HAP-1 (cell line): ENCODE results near the gene RNF215.

Experiments
- DNase-seq, 2 experiments: peaks; one replicate each; pipeline ENCODE4 v3.0.0-alpha.2; 2016 to 2020; ENCODE audit warnings: low spot score in 2 of 2
- H3K27me3 ChIP-seq: fragments of 250-450 bp; sonication (Bioruptor Pico); 2 replicates; pipeline ENCODE4 v1.5.1; 2020; ENCODE audit warnings: low read depth, mild to moderate bottlenecking, moderate library complexity
- H3K36me3 ChIP-seq: fragments of 250-450 bp; sonication (Bioruptor Pico); replicated peaks from 2 replicates; pipeline ENCODE4 v1.5.1; 2020; ENCODE audit warnings: mild to moderate bottlenecking
- H3K4me1 ChIP-seq: fragments of 250-450 bp; sonication (Bioruptor Pico); 2 replicates; pipeline ENCODE4 v1.5.1; 2020; ENCODE audit warnings: mild to moderate bottlenecking
- H3K4me3 ChIP-seq: fragments of 250-450 bp; sonication (Bioruptor Pico); 2 replicates; pipeline ENCODE4 v1.5.1; 2020; ENCODE audit warnings: mild to moderate bottlenecking, moderate library complexity
- H3K9me3 ChIP-seq: fragments of 250-450 bp; sonication (Bioruptor Pico); 2 replicates; pipeline ENCODE4 v1.5.1; 2020; ENCODE audit warnings: mild to moderate bottlenecking, moderate library complexity
- in situ Hi-C: fragments of 300-500 bp; cut with MboI; formaldehyde crosslinking; loops from 3 replicates; pipeline ENCODE4 v1.14.3; 2020; ENCODE audit warnings: low sequenced_read_pairs, inconsistent platforms, mixed read lengths

RNF215 gene

DNA sequence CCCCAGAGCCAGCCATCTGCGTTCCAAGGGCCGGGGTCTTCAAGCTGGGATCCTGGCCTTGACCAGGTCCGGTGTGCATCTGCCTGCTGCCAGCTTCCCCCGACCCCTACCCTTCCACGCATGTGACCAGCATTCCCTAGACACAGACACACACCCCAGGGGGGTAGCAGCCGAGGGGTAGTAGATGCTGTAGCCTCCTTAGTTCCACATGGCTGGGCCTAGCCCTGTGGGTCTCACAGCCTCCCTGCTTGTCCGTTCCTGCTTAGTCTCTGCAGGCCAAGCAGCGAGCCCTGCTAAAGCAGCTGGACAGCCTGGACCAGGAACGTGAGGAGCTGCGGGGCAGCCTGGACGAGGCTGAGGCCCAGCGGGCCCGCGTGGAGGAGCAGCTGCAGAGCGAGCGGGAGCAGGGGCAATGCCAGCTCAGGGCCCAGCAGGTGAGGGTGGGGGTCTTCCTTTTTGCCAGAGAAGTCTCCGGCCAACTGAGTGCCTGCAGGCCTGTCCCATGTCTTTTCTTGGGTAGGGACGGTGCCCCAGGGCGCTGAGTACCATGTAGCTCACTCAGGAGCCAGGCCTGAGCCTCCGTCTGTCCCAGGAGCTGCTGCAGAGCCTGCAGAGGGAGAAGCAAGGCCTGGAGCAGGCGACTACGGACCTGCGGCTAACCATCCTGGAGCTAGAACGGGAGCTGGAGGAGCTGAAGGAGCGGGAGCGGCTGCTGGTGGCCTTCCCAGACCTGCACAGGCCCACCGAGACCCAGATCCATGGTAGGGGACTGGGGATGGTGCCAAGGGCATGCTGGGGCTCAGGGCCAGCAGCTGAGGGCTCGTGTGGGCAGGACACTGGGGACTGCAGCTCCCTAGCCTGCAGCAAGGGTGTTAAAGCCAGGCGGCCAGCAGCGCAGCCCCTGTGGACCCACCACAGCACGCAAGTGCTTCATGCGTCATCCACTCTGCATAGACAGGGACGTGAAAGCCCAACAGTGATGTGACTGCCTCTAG lies 13.6 kb downstream of the RNF215 start:
- in situ Hi-C loops = no loop called here
- Histone ChIP-seq H3K4me3 (no peak overlapping the region), H3K36me3 (peaks cover 10% of the 10 kb centered on the region), H3K9me3 (no peaks in the 10 kb centered on the region), H3K4me1 (no peaks in the 10 kb centered on the region), H3K27me3 (no peaks in the 10 kb centered on the region)
- no peak for DNase-seq

DNA sequence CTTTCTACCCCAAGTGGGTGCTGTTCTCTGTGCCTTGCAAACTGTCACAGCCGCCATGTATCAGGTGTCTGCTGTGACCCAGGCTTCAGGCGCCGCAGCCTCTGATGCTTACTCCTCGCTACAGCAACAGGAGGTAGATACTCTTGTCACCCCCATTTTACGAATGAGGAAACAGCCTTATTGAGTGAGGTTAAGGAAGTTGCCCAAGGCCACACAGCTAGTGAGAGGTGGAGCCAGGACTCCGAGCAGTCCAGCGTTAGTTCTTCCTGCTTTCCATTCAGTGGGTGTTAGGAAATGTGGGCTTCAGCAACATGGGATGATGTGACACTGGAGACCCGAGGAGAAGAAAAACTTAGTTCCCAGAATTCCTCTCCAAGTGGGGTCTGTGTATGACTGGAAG lies 14.3 kb downstream of the RNF215 start:
- H3K36me3 ChIP-seq = peaks cover 10% of the 10 kb centered on the region
- H3K4me3 ChIP-seq = no peak overlapping the region
- in situ Hi-C loops = no loop called here
- H3K9me3 ChIP-seq = no peaks in the 10 kb centered on the region
- no peak for DNase-seq
- H3K4me1 ChIP-seq = no peaks in the 10 kb centered on the region
- H3K27me3 ChIP-seq = no peaks in the 10 kb centered on the region

DNA sequence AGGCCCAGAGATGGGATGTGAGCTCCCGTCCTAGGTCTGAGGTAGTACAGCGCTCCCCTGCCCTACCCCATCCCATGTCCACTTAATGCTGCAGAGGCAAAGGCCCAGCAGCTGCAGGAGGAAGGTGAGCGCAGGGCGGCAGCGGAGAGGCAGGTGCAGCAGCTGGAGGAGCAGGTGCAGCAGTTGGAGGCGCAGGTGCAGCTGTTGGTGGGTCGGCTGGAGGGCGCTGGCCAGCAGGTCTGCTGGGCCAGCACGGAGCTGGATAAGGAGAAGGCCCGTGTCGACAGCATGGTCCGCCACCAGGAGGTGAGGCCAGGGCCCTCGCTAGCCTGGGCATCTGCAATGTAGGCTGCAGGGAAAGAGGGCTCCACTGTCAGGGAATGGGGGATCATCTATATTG lies 15.2 kb downstream of the RNF215 start:
- Histone ChIP-seq H3K36me3 (peaks cover under 1% of the 10 kb centered on the region; the same call in 1 of the 2 replicates), H3K4me3 (no peak overlapping the region), H3K27me3 (no peaks in the 10 kb centered on the region), H3K9me3 (no peaks in the 10 kb centered on the region), H3K4me1 (no peaks in the 10 kb centered on the region)
- DNase-seq = no peak
- in situ Hi-C loops = no loop called here

DNA sequence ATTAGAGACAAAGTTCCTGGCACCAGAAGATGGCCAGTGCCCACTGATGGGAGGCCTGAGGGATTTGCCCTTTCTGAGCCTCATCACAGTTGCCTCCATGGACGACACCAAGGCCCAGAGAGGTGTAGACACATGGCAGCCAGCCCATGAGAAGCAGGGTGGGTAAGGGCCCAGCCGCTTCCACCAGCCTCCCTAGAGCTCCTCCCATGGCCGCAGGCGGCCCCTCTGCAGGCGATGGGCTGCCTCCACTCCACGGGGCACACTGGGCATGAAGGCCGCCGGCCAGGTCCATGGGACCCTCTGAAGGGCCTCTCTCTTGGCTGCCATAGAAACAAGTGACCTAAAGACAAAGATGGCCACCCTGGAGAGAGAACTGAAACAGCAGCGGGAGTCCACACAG lies 15.9 kb downstream of the RNF215 start:
- in situ Hi-C loops = no loop called here
- Histone ChIP-seq H3K4me3 (no peak overlapping the region), H3K4me1 (no peaks in the 10 kb centered on the region), H3K9me3 (no peaks in the 10 kb centered on the region), H3K27me3 (no peaks in the 10 kb centered on the region), H3K36me3 (no peaks in the 10 kb centered on the region)
- no peak for DNase-seq

DNA sequence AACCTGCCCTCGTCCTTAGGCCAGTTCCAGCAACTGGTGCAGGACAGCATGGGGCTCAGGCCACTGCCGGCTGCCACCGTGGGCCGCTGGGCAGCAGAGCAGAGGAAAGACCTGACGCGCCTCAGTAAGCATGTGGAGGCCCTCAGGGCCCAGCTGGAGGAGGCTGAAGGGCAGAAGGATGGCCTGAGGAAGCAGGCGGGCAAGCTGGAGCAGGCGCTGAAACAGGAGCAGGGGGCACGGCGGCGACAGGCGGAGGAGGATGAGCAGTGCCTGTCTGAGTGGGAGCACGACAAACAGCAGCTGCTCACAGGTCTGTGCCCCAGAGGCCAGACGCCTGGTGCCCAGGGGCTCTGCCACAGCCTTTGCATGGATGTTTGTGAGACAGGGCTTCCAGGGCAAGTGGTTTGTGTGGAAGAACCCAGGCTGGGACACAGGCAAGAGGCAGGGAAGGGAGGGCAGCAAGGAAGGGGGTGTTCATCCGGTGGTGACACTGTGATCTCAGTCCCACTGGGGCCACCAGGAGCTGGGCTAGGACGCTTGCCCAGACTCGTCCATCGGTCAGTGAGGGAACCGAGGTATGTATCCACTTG lies 16.5 kb downstream of the RNF215 start:
- no peaks in the 10 kb centered on the region for H3K27me3 ChIP-seq
- H3K36me3 ChIP-seq = no peaks in the 10 kb centered on the region
- H3K4me1 ChIP-seq = no peaks in the 10 kb centered on the region
- no peak for DNase-seq
- no peak overlapping the region for H3K4me3 ChIP-seq
- in situ Hi-C loops = no loop called here
- H3K9me3 ChIP-seq = no peaks in the 10 kb centered on the region

DNA sequence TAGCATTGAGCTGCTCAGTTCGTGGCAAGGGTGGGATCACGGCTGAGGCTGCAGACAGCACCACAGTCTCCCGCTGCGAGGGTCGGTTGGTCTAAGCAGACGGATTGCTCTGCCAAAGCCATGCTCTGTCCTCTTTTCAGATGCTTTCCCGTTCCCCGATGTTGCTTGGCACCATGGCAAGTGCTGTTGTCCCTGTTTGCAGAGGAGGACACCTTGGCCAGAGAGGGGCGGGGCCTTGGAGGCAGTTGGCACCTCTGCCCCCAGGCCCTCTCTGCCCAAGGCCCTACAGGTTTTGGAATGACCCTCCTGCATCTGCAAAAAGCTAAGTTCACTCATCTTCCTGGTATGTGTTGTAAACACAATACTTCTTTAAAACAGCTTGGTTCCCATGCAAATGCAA lies 18.8 kb downstream of the RNF215 start:
- Histone ChIP-seq H3K4me3 (no peak overlapping the region), H3K36me3 (no peaks in the 10 kb centered on the region), H3K27me3 (no peaks in the 10 kb centered on the region), H3K4me1 (no peaks in the 10 kb centered on the region), H3K9me3 (no peaks in the 10 kb centered on the region)
- in situ Hi-C loops = no loop called here
- no peak for DNase-seq

DNA sequence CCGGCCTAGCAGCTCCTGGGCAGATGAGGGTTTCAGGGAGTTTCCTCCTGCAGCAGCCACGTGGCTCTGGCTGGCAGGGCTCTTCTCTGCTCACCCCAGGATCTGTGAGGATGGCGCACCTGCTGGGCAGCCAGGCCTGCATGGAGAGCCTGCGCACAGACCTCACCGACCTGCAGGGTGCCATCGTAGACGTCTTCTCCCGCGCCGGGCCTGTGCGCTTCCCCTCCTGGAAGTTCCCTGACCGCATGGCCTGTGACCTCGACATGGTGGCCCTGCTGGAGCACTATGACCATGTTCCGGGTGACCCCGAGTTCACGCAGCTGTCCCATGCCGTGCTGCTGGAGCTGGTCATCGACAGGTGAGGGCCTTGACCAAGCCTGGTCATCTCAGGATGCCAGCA lies 21.3 kb downstream of the RNF215 start:
- no peak overlapping the region for H3K4me3 ChIP-seq
- in situ Hi-C loops = no loop called here
- DNase-seq = no peak
- H3K9me3 ChIP-seq = no peaks in the 10 kb centered on the region
- H3K36me3 ChIP-seq = no peaks in the 10 kb centered on the region
- no peaks in the 10 kb centered on the region for H3K4me1 ChIP-seq
- no peaks in the 10 kb centered on the region for H3K27me3 ChIP-seq

DNA sequence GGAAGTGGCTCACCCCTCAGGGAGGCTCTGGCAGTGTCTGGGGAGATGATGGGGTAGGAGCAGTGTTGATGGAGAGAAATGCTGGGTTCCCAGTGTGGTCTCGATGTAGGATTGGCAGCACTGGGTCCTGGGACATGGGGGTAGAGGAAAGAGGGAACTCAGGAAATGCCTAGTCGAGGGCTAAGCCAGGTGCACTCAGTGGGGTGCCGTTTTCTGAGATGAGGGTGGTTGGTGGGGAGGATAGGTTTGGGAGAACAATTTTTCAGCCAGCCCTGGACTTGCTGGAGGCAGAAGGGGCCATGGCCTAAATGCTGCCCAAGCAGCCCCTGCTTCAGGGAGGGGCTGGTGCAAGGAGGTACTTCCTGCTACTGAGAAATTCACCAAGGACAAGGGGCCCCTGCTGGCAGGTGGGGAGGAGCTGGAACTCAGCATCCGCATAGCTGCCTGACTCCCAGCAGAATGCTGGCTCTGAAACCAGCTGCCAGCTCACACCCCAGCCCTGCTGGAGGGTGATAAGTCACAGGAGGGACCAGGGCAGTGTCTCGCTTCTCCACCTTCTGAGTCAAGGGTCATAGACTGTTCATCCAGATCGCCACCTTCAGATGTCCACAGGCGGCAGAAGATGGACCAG lies 24.4 kb downstream of the RNF215 start:
- no peak for DNase-seq
- Histone ChIP-seq H3K9me3 (no peaks in the 10 kb centered on the region), H3K27me3 (no peaks in the 10 kb centered on the region), H3K36me3 (no peaks in the 10 kb centered on the region), H3K4me3 (no peak overlapping the region), H3K4me1 (no peaks in the 10 kb centered on the region)
- in situ Hi-C loops = no loop called here

DNA sequence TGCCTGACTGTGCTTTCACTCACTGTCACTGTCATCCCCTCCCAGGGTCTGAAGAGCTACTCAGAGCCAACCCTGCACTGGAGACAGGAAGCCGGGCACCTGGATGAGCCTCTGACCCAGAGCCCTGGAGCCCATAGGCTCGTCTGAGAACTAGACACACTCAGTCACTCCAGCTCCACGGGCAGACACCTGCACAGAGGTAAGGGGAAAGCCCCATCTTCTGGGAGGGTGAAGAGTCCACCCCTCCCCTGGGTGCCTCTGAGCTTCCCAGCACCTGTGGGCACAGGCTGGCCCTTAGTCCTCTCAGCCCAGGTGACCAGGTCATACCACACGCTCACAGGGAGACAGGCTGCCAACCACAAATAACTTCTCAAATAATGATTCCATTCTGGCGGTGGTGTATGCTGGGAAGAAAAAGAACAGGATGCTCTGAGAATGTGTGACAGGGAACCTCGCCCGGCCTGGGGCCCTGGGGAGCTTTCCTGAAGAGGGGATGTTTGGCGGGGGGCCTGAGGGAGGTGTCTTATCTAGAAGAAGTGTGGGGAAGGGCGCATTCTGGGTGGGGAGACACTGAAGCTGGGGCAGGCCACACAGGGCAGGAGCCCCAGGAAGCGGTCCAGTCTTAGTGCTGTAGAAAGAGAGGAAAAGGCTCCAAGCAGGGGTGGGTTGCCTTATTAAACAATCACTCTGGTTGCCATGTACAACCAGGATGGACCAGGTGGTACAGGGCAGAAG lies 25.1 kb downstream of the RNF215 start:
- H3K36me3 ChIP-seq = no peaks in the 10 kb centered on the region
- in situ Hi-C loops = no loop called here
- H3K9me3 ChIP-seq = no peaks in the 10 kb centered on the region
- H3K27me3 ChIP-seq = no peaks in the 10 kb centered on the region
- H3K4me1 ChIP-seq = no peaks in the 10 kb centered on the region; the same call in 1 of the 2 replicates
- DNase-seq = no peak
- H3K4me3 ChIP-seq = no peak overlapping the region

DNA sequence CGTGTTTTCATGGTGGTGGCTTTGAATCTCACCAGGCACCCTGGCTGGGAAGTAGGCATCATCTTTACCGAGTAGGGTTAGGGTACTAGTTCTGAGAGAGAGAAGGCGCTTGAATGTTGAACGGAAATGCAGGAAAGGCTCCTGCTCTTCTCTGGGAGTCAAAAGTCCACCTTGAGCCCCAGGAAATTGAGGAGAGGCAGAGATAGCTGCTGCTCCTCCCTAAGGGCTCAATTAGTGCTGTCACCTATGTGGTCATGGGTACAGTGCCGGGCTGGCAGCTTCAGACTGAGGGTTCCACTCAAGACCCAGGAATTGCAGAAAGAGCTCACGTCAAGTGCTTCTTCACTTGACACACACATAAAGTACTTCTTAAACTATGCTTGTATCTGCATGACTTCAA lies 28.7 kb downstream of the RNF215 start:
- in situ Hi-C loops = no loop called here
- no peak overlapping the region for H3K4me3 ChIP-seq
- H3K4me1 ChIP-seq = peaks cover 6% of the 10 kb centered on the region
- H3K27me3 ChIP-seq = no peaks in the 10 kb centered on the region
- no peak for DNase-seq
- H3K36me3 ChIP-seq = peaks cover 12% of the 10 kb centered on the region
- H3K9me3 ChIP-seq = no peaks in the 10 kb centered on the region

DNA sequence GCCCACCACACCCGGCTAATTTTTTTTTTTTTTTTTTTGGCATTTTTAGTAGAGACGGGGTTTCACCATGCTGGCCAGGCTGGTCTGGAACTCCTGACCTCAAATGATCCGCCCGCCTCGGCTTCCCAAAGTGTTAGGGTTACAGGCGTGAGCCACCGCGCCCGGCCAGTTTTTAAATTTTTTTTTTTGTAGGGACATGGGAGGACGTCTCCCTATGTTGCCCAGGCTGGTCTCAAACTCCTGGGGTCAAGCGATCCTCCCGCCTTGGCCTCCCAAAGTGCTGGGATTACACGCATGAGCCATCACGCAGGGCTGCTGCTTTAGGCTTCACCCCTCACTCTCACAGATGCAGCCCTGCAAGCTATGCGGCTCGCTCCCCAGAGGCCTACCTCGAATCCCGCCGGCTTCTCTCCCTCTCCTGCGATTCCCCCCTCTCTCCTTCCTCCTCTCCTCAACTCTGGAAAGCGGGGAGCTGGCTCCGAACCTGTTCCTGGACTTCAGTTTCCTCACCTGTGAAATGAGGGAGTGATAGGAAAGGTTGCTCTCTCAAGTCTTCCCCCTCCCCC lies 29.5 kb downstream of the RNF215 start:
- Histone ChIP-seq H3K4me3 (peak overlapping the region; percentile 100), H3K9me3 (no peaks in the 10 kb centered on the region), H3K36me3 (peaks cover 18% of the 10 kb centered on the region), H3K4me1 (peaks cover 6% of the 10 kb centered on the region), H3K27me3 (no peaks in the 10 kb centered on the region)
- DNase-seq = no peak
- in situ Hi-C loops = no loop called here

DNA sequence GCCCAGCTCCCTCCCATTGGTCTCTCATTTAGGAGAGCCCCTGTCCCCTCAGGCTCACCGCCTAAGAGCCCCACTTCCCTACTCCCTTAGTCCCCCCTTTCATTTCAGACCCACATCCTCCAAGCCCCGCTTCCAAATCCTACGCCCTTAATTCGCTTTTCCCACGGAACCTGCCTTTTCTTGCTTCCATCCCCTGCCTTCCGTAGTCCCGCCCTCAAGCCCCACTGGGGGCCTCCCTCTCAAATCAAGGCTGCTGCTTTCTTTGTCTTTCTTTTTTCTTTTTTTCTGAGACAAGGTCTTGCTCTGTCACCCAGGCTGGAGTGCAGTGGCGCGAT lies 30.0 kb downstream of the RNF215 start:
- in situ Hi-C loops = no loop called here
- Histone ChIP-seq H3K4me3 (peak overlapping the region; percentile 100), H3K9me3 (no peaks in the 10 kb centered on the region), H3K36me3 (peaks cover 23% of the 10 kb centered on the region), H3K27me3 (no peaks in the 10 kb centered on the region), H3K4me1 (peaks cover 6% of the 10 kb centered on the region)
- DNase-seq = peak in 1 of 2 experiments; percentile 28

DNA sequence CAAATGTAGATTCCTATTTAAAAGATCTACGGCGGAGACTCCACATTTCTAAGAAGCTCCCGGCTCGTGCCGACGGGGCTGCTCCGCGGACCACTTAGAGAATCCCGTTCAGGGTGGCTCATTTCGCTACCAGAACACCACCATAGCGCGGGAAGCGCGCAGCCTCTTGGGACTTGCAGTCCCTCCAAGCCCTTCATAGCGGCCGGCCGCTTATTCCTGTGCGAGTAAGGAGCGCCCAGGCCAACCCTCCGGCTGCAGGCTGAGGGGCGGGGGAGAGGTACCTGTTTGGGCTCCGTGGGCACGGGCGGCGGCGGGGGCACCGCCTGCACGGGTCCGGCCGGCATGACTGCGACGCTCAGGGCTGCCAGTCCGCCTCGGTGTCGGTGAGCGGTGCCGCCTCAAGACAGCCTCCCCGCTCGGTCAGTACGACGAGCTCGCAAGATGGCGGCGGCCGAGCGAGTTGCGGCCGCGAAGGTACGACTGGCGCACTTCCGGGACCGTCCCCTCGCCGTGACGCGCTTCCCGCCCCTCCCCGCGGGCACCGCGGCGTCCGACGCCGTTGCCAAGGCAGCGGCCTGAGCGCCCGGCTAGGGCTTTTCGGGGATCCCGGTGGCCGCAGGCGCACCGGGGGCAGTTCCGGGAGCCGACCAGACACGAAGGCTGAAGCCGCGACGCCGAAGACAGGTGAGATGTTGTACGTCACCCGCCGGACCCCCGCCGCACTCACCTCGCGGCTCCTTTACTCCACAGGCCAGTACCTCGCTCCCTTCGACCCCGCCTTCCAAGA lies 30.6 kb downstream of the RNF215 start, which contains the start of the genes CCDC157 and SF3A1:
TSS of gene CCDC157 (plus strand) at position 559 of the 787 bp plus-strand sequence. CDS start 8,994 bp downstream, outside the sequence.
TSS of gene SF3A1 (minus strand) at position 446 of the 787 bp plus-strand sequence. CDS start at position 344, 102 bp downstream.
- in situ Hi-C loops = no loop called here

More for the DNA sequence above, 30.6 kb downstream of the RNF215 start, which contains the start of the genes CCDC157 and SF3A1:
- Histone ChIP-seq H3K27me3 (no peaks in the 10 kb centered on the region), H3K9me3 (no peaks in the 10 kb centered on the region), H3K36me3 (peaks cover 26% of the 10 kb centered on the region), H3K4me3 (peak within 1 kb of the TSS; percentile 100), H3K4me1 (peaks cover 6% of the 10 kb centered on the region)
- DNase-seq = peak; percentile 86 to 94
